Activated CD4-positive, alpha-beta T cell treated with anti-CD3 and anti-CD28 coated beads, Interleukin-2, amount 10 ng/mL, durations not matched to agents 24 days and 14 days (primary cell): ENCODE results near the gene TMPRSS9. TPM values are rescaled to one million over a fixed set of nuclear protein-coding genes. Genes with fewer than 3 reads are reported as not detected.
"Not testable (repeated sequence)": the region's sequence is repeated elsewhere in the genome, so short reads cannot be mapped to it uniquely, and the experiment has no call there.

Source experiments
- DNase-seq: peaks from one replicate; pipeline ENCODE4 v3.0.0; 2022
- H3K27ac Mint-ChIP-seq: one replicate; pipeline ENCODE4 v1.8.0; 2022; ENCODE audit warnings: mild to moderate bottlenecking, mixed read lengths
- H3K27me3 Mint-ChIP-seq: one replicate; pipeline ENCODE4 v1.8.0; 2022; ENCODE audit warnings: mixed read lengths
- H3K36me3 Mint-ChIP-seq: one replicate; pipeline ENCODE4 v1.8.0; 2022; ENCODE audit warnings: low read depth, mild to moderate bottlenecking, mixed read lengths
- H3K4me1 Mint-ChIP-seq: one replicate; pipeline ENCODE4 v1.8.0; 2021; ENCODE audit warnings: mixed read lengths
- H3K4me3 Mint-ChIP-seq: one replicate; pipeline ENCODE4 v1.8.0; 2022; ENCODE audit warnings: mild to moderate bottlenecking, moderate library complexity, mixed read lengths
- H3K9me3 Mint-ChIP-seq: one replicate; pipeline ENCODE4 v1.8.0; 2021; ENCODE audit warnings: mixed read lengths
- intact Hi-C: fragments of 100-400 bp; cut with micrococcal nuclease; formaldehyde crosslinking; loops from one replicate; pipeline ENCODE4 v1.15.1; 2023
- total RNA-seq: library from RNA; stranded (reverse); gene quantifications from 2 replicates; pipeline ENCODE4 v1.2.3, GENCODE V29; 2022

Gene TMPRSS9
- total RNA-seq, 1 donor from 2014 or later = not detected

DNA sequence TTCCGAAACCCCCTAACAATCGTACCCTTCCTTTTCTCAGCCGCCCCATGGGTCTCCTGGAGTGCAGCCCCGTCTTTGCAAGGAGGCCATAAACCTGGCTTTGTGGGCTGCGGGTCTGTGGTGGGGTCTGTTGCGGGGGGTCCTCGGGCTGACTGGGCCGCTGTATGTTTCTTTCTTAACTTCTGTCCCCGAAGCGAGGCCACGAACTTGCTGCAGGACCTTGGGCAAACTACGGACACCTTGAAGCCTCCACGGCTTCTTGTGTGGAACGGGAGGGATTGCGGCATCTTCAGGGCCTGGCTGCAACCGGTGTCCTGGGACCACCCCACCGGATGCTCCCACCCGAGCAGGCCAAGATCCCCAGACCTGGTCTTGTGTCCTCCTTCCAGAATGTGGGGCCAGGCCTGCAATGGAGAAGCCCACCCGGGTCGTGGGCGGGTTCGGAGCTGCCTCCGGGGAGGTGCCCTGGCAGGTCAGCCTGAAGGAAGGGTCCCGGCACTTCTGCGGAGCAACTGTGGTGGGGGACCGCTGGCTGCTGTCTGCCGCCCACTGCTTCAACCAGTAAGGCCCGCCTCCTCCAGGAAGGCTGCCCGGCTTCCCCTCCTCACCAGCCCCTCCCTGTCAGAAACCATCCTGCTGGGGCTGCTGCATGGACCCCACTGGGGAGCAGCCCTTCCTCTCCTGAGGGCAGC, 55.4 kb downstream of the TMPRSS9 start:
- H3K27ac Mint-ChIP-seq = no peak overlapping the region
- no peak for DNase-seq
- H3K27me3 Mint-ChIP-seq = no peaks in the 10 kb centered on the region
- no peak overlapping the region for H3K4me3 Mint-ChIP-seq
- peaks cover 3% of the 10 kb centered on the region for H3K9me3 Mint-ChIP-seq
- peaks cover 2% of the 10 kb centered on the region for H3K4me1 Mint-ChIP-seq
- intact Hi-C loops = no loop called here
- peaks cover 5% of the 10 kb centered on the region for H3K36me3 Mint-ChIP-seq

DNA sequence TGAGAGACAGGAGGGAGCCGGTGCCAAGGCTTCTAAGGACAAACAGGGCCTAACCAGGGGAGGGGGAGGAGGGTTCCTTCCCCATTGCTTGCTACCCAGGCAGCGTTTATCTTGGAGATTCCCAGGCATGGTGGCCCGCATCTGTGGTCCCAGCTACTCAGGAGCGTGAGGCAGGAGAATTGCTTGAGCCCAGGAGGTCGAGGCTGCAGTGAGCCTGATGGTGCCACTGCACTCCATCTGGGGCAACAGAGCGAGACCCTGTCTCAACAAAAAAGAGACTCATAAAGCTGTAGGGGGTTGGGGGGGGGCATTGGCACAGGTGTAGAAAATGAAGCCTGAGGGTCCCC, 55.9 kb downstream of the TMPRSS9 start:
- no peak for DNase-seq
- Mint-ChIP-seq H3K36me3 (peaks cover 5% of the 10 kb centered on the region), H3K4me1 (peaks cover 2% of the 10 kb centered on the region), H3K27ac (no peak overlapping the region), H3K27me3 (no peaks in the 10 kb centered on the region), H3K4me3 (no peak overlapping the region), H3K9me3 (peaks cover 3% of the 10 kb centered on the region)
- intact Hi-C loops = no loop called here

- Mint-ChIP-seq H3K4me1 (peaks cover 2% of the 10 kb centered on the region), H3K27me3 (no peaks in the 10 kb centered on the region), H3K9me3 (peaks cover 3% of the 10 kb centered on the region), H3K36me3 (peaks cover 5% of the 10 kb centered on the region), H3K27ac (no peak overlapping the region), H3K4me3 (no peak overlapping the region)
- no peak for DNase-seq
- intact Hi-C loops = no loop called here
Measured at GRCh38 chr19:2416321-2417097, 56.4 kb downstream of the TMPRSS9 start.

DNA sequence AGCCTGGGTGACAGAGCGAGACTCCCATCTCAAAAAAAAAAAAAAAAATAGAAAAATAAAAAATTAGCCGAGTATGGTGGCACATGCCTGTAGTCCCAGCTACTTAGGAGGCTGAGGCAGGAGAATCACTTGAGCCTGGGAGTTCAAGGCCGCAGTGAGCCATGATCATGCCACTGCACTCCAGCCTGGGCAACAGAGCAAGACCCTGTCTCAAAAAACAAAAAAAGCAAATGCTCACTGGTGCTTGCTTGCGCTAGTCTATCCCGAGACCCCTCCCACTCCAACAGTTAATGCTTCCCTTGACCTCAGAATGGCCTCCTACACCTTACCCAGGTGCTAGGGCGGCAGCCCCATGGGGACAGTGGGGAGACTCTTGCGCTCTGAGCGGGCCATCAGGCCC, 57.4 kb downstream of the TMPRSS9 start:
- H3K4me1 Mint-ChIP-seq, H3K9me3 Mint-ChIP-seq, H3K27me3 Mint-ChIP-seq, H3K27ac Mint-ChIP-seq, intact Hi-C loops, H3K36me3 Mint-ChIP-seq, H3K4me3 Mint-ChIP-seq, DNase-seq: not testable (repeated sequence)

DNA sequence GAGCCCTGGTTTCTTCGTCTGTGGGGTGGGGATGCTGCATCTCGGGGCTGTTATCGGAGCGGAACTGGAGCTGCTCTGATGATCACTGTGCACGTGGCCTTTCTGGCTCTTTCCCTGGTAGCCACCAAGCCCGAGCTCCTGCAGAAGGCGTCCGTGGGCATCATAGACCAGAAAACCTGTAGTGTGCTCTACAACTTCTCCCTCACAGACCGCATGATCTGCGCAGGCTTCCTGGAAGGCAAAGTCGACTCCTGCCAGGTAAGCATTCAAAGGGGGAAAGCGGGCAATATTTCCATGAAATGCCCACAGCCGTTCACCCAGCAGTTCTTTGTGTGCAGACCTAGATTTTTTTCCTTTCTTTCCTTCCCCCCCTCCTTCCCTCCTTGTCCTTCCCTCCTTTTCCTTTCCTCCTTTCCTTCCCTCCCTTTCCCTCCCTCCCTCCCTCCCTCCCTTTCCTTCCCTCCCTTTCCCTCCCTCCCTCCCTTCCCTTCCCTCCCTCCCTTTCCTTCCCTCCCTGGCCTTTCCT, 57.9 kb downstream of the TMPRSS9 start:
- no peaks in the 10 kb centered on the region for H3K27me3 Mint-ChIP-seq
- H3K4me3 Mint-ChIP-seq = no peak overlapping the region
- no peak for DNase-seq
- H3K36me3 Mint-ChIP-seq = peaks cover 5% of the 10 kb centered on the region
- no peaks in the 10 kb centered on the region for H3K9me3 Mint-ChIP-seq
- H3K27ac Mint-ChIP-seq = no peak overlapping the region
- intact Hi-C loops = no loop called here
- H3K4me1 Mint-ChIP-seq = no peaks in the 10 kb centered on the region

GRCh38 chr19:2419754-2420153, 59.7 kb downstream of the TMPRSS9 start:
- no peaks in the 10 kb centered on the region for H3K9me3 Mint-ChIP-seq
- peaks cover 10% of the 10 kb centered on the region for H3K36me3 Mint-ChIP-seq
- H3K27me3 Mint-ChIP-seq = no peaks in the 10 kb centered on the region
- no peak for DNase-seq
- intact Hi-C loops = no loop called here
- no peak overlapping the region for H3K27ac Mint-ChIP-seq
- no peak overlapping the region for H3K4me3 Mint-ChIP-seq
- H3K4me1 Mint-ChIP-seq = no peaks in the 10 kb centered on the region

DNA sequence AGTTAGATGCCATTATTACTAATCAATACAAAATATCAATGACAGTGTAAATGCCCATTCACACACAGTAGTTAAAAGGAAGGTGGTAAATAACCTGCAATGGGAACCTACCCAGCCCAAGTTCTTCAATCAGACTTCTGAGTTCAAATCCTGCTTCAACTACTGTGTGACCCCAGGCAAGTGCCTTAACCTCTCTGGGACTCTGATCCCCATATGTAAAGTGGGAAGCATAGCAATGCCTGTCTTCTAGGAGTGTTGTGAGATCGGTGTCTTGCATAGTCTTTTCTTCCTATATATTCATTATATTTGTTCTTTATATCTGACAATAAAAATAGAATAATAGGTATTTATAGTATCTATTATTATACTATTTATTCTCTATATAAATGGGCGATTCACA, 60.4 kb downstream of the TMPRSS9 start:
- no peak overlapping the region for H3K4me3 Mint-ChIP-seq
- H3K27ac Mint-ChIP-seq = no peak overlapping the region
- no peak for DNase-seq
- no peaks in the 10 kb centered on the region for H3K9me3 Mint-ChIP-seq
- intact Hi-C loops = no loop called here
- no peaks in the 10 kb centered on the region for H3K4me1 Mint-ChIP-seq
- H3K36me3 Mint-ChIP-seq = peaks cover 10% of the 10 kb centered on the region
- no peaks in the 10 kb centered on the region for H3K27me3 Mint-ChIP-seq

- no peak for DNase-seq
- Mint-ChIP-seq H3K4me3 (no peak overlapping the region), H3K9me3 (no peaks in the 10 kb centered on the region), H3K27me3 (no peaks in the 10 kb centered on the region), H3K4me1 (peaks cover 2% of the 10 kb centered on the region), H3K36me3 (peaks cover 16% of the 10 kb centered on the region), H3K27ac (no peak overlapping the region)
- intact Hi-C loops = no loop called here
Measured at GRCh38 chr19:2421581-2422306, 61.7 kb downstream of the TMPRSS9 start.

DNA sequence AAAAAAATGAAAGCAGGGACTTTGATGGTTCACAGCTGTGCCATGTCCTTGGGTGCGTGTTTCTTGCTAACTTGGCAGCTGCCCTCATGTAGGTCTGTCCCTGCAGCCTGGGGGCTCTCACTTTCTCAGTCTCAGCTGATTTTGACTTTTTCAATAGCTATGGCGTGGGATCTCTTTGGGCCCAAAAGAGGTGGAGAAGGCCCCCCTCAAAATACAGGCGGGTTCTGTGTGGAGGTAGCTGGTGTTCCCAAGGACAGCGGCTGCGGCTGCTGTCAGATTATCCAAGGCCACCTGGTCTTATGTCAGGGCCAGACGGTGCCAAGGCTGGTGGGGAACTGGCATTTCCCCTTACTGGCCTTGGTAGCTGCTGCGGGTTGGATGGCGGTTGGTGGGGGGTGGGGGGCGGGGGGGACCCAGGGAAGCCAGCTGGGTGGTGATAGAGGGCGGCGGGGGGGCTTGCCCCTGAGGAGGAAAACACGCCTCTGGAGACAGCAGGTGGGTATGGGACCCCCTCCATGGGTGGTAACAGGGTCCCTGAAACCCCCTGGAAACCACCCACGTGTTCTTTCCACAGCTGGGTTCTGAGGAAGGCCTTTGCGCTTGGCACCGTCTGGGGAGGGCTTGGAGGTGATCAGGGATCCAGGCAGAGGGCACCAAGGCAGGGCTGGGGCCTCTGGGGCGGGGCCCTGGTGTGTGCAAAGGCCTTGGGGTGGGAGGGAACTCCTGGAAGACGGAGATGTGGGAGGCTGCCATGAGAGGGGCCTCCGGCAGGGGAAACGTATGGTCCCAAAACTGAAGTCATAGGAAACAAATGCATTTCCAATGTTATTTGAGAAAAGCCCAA, 63.2 kb downstream of the TMPRSS9 start:
- DNase-seq = peak; percentile 55
- H3K4me1 Mint-ChIP-seq = peaks cover 7% of the 10 kb centered on the region
- H3K9me3 Mint-ChIP-seq = no peaks in the 10 kb centered on the region
- H3K27me3 Mint-ChIP-seq = no peaks in the 10 kb centered on the region
- intact Hi-C loops = no loop called here
- H3K27ac Mint-ChIP-seq = no peak overlapping the region
- peaks cover 17% of the 10 kb centered on the region for H3K36me3 Mint-ChIP-seq
- no peak overlapping the region for H3K4me3 Mint-ChIP-seq

DNA sequence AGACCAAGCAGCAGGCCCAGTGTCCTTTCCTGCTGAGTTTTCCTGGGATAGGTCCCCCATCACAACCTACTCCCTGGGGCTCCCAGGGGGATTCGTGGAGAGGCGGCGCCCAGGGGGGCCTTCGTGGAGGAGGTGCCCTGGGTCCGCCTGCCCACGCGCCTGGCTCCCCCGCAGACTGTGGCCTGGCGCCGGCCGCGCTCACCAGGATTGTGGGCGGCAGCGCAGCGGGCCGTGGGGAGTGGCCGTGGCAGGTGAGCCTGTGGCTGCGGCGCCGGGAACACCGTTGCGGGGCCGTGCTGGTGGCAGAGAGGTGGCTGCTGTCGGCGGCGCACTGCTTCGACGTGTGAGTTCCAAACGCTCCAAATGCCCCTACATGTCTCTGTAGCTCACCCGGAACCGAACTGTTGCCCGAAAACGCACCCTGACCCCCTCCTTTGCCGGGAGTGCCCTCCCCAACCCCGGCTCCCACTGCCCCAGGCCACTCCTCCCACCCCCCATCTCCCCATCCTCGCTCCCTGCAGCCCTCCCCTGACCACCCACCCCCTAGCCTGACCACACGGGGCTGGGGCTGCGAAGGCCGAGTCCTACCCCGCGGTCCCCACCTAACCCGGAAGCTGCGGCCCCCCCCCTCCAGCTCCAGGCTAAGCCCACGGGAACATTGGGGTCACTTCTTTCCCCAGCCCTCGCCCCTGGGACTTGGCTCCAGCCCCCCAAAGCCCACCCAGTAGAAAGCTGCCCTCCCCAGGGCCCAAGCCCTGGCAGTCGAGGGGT, 64.0 kb downstream of the TMPRSS9 start:
- intact Hi-C loops = no loop called here
- Mint-ChIP-seq H3K36me3 (peaks cover 20% of the 10 kb centered on the region), H3K27me3 (no peaks in the 10 kb centered on the region), H3K27ac (no peak overlapping the region), H3K4me1 (peaks cover 9% of the 10 kb centered on the region), H3K4me3 (no peak overlapping the region), H3K9me3 (no peaks in the 10 kb centered on the region)
- DNase-seq = no peak

DNA sequence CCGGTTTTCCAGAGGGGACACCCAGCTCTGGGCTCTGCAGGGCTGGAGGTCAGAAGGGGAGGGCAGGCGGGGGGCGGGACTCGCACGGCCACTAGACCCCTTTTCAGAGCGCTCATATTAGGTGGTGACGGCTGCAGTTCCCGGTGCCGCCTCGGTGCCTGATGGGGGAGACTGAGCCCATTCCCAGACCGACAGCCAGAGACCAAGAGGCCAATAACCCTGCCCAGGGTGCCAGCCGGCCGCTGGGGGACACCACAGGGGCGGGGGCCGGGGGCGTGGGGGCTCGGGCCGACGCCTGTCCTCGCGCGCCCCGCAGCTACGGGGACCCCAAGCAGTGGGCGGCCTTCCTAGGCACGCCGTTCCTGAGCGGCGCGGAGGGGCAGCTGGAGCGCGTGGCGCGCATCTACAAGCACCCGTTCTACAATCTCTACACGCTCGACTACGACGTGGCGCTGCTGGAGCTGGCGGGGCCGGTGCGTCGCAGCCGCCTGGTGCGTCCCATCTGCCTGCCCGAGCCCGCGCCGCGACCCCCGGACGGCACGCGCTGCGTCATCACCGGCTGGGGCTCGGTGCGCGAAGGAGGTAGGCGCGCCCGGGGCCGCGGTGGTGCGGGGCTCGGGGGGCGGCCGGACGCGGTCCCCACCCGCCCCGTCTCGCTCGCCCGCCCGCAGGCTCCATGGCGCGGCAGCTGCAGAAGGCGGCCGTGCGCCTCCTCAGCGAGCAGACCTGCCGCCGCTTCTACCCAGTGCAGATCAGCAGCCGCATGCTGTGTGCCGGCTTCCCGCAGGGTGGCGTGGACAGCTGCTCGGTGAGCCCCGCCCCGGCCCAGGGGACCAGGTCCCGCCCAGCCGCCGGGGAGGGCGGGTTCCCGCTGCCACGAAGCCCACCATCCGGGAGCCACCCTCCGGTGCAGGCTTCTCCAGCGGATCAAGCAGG, 64.9 kb downstream of the TMPRSS9 start:
- H3K27ac Mint-ChIP-seq = no peak overlapping the region
- H3K27me3 Mint-ChIP-seq = no peaks in the 10 kb centered on the region

More for the DNA sequence above, 64.9 kb downstream of the TMPRSS9 start:
- H3K9me3 Mint-ChIP-seq = no peaks in the 10 kb centered on the region
- H3K36me3 Mint-ChIP-seq = peaks cover 23% of the 10 kb centered on the region
- no peak for DNase-seq
- H3K4me3 Mint-ChIP-seq = no peak overlapping the region
- intact Hi-C loops = no loop called here
- H3K4me1 Mint-ChIP-seq = peaks cover 9% of the 10 kb centered on the region
